ENCODE data around the gene FGF2. TPM values are rescaled to one million over a fixed set of nuclear protein-coding genes. Genes with fewer than 3 reads are reported as not detected.

The FGF2 gene
- total and polyA plus RNA-seq, 2 experiments from 2014 or later = 3.2 to 3.4 TPM

DNA sequence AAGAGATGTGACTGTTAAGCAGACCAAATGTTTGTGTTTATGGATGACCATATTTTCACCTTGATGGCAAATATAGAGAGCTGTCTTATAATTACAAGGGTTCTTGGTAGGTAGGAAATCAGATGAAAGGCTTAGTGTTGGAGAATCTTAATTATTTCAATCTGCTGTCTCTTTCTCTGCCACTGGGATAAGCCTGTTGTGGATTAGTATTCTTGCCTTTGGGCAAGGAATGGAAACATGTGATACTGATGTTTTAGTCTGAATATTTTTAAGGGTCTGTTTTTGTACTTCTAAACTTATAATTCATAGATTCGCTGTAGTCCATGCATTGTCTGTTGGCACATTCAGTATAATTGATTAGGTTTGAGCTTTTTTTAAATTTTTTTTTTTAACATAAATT lies 119.5 kb downstream of the FGF2 start:
- Histone ChIP-seq H3K36me3 (peaks cover 11% of the 10 kb centered on the region), H3K4me1 (ENCODE audit: low read depth) (no peaks in the 10 kb centered on the region), H3K4me3 (no peak overlapping the region), H3K9me3 (ENCODE audit: low read depth) (no peaks in the 10 kb centered on the region), H3K27me3 (no peaks in the 10 kb centered on the region), H3K27ac (no peak overlapping the region)
- TF ChIP-seq, protein P1, sequence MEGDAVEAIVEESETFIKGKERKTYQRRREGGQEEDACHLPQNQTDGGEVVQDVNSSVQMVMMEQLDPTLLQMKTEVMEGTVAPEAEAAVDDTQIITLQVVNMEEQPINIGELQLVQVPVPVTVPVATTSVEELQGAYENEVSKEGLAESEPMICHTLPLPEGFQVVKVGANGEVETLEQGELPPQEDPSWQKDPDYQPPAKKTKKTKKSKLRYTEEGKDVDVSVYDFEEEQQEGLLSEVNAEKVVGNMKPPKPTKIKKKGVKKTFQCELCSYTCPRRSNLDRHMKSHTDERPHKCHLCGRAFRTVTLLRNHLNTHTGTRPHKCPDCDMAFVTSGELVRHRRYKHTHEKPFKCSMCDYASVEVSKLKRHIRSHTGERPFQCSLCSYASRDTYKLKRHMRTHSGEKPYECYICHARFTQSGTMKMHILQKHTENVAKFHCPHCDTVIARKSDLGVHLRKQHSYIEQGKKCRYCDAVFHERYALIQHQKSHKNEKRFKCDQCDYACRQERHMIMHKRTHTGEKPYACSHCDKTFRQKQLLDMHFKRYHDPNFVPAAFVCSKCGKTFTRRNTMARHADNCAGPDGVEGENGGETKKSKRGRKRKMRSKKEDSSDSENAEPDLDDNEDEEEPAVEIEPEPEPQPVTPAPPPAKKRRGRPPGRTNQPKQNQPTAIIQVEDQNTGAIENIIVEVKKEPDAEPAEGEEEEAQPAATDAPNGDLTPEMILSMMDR (IDR thresholded peaks at IDR 0.05; ENCODE audit: low read depth, low read length) = no peak
- DNase-seq (ENCODE audit: low read depth in 1 of 2, low spot score in 1 of 2) = no peak

Other genes starting within 250 kb of the FGF2 start
- not detected in 2 replicates for gene IL21, start 205.8 kb upstream of the FGF2 start, total RNA-seq
- not detected in 2 replicates for gene IL21, start 205.8 kb upstream of the FGF2 start, polyA plus RNA-seq
- gene BBS12, start 94.1 kb upstream of the FGF2 start, total RNA-seq = 3.2 and 4.9 TPM in 2 replicates
- gene BBS12, start 94.1 kb upstream of the FGF2 start, polyA plus RNA-seq = 7.4 and 9.9 TPM in 2 replicates
- 32.3 and 40.4 TPM in 2 replicates for gene NUDT6, start 95.8 kb downstream of the FGF2 start, total RNA-seq
- 25.0 and 26.3 TPM in 2 replicates for gene NUDT6, start 95.8 kb downstream of the FGF2 start, polyA plus RNA-seq